ENCODE measurements around the gene MASP1.

Gene MASP1

GRCh38 chr3:187265461-187265955 is 26.0 kb downstream of the MASP1 start:
- DNase-seq (ENCODE audit: low read depth), result peak; percentile 40

GRCh38 chr3:187264911-187265310 is 26.6 kb downstream of the MASP1 start:
- peak; percentile 83 for DNase-seq (ENCODE audit: low read depth)

GRCh38 chr3:187264021-187264420 is 27.5 kb downstream of the MASP1 start:
- DNase-seq (ENCODE audit: low read depth), result peak; percentile 90

GRCh38 chr3:187263270-187263669 is 28.3 kb downstream of the MASP1 start:
- peak; percentile 71 for DNase-seq (ENCODE audit: low read depth)

GRCh38 chr3:187262360-187262759 is 29.2 kb downstream of the MASP1 start:
- DNase-seq (ENCODE audit: low read depth), result no peak

GRCh38 chr3:187261541-187261969 is 30.0 kb downstream of the MASP1 start:
- DNase-seq (ENCODE audit: low read depth), result peak; percentile 31

GRCh38 chr3:187259171-187259570 is 32.4 kb downstream of the MASP1 start:
- DNase-seq (ENCODE audit: low read depth), result no peak

GRCh38 chr3:187257992-187258692 is 33.4 kb downstream of the MASP1 start:
- no peak for DNase-seq (ENCODE audit: low read depth)

GRCh38 chr3:187257471-187257870 is 34.1 kb downstream of the MASP1 start:
- no peak for DNase-seq (ENCODE audit: low read depth)

GRCh38 chr3:187256051-187256616 is 35.4 kb downstream of the MASP1 start:
- DNase-seq (ENCODE audit: low read depth), result no peak

- no peak for DNase-seq (ENCODE audit: low read depth)
Observed at GRCh38 chr3:187255314-187255713, 36.2 kb downstream of the MASP1 start.

- no peak for DNase-seq (ENCODE audit: low read depth)
Observed at GRCh38 chr3:187252311-187252710, 39.2 kb downstream of the MASP1 start.

- no peak for DNase-seq (ENCODE audit: low read depth)
Observed at GRCh38 chr3:187251599-187251998, 39.9 kb downstream of the MASP1 start.

GRCh38 chr3:187247398-187247797 is 44.1 kb downstream of the MASP1 start:
- DNase-seq (ENCODE audit: low read depth), result no peak

GRCh38 chr3:187243933-187244524 is 47.5 kb downstream of the MASP1 start:
- no peak for DNase-seq (ENCODE audit: low read depth)

GRCh38 chr3:187242900-187243299 is 48.6 kb downstream of the MASP1 start:
- DNase-seq (ENCODE audit: low read depth), result no peak

GRCh38 chr3:187242435-187242834 is 49.1 kb downstream of the MASP1 start:
- peak; percentile 32 for DNase-seq (ENCODE audit: low read depth)

- DNase-seq (ENCODE audit: low read depth), result peak; percentile 35
Observed at GRCh38 chr3:187238835-187239234, 52.7 kb downstream of the MASP1 start.

- DNase-seq (ENCODE audit: low read depth), result no peak
Observed at GRCh38 chr3:187238239-187238638, 53.3 kb downstream of the MASP1 start.

- no peak for DNase-seq (ENCODE audit: low read depth)
Observed at GRCh38 chr3:187237741-187238140, 53.8 kb downstream of the MASP1 start.

GRCh38 chr3:187236962-187237361 is 54.6 kb downstream of the MASP1 start:
- no peak for DNase-seq (ENCODE audit: low read depth)

GRCh38 chr3:187230011-187230410 is 61.5 kb downstream of the MASP1 start:
- DNase-seq (ENCODE audit: low read depth), result no peak

GRCh38 chr3:187228740-187229139 is 62.8 kb downstream of the MASP1 start:
- DNase-seq (ENCODE audit: low read depth), result no peak
